ENCODE data around the gene NBAS.

DNA sequence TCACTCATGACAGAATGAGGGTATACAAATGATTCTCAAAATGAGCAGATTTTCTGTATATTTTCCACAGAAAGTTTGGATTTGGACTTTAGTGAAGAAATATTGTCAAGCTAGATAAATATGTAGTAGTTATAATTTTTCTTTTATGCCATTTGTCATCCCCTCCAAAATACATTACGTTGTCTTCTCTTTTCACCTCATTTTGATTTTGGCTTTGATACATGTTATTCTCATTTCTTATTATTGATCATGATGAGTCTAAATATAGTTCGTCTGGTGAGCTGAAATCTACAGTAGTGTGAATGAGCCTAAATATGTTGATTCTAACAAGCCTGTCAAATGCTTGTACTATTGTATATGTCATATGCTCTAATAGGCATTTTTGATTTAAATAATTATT is 42.8 kb upstream of the NBAS start:
- TF ChIP-seq, protein P1, sequence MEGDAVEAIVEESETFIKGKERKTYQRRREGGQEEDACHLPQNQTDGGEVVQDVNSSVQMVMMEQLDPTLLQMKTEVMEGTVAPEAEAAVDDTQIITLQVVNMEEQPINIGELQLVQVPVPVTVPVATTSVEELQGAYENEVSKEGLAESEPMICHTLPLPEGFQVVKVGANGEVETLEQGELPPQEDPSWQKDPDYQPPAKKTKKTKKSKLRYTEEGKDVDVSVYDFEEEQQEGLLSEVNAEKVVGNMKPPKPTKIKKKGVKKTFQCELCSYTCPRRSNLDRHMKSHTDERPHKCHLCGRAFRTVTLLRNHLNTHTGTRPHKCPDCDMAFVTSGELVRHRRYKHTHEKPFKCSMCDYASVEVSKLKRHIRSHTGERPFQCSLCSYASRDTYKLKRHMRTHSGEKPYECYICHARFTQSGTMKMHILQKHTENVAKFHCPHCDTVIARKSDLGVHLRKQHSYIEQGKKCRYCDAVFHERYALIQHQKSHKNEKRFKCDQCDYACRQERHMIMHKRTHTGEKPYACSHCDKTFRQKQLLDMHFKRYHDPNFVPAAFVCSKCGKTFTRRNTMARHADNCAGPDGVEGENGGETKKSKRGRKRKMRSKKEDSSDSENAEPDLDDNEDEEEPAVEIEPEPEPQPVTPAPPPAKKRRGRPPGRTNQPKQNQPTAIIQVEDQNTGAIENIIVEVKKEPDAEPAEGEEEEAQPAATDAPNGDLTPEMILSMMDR (IDR thresholded peaks at IDR 0.05; ENCODE audit: low read length): no peak
- TF ChIP-seq EZH2 (IDR thresholded peaks at IDR 0.05; ENCODE audit: borderline replicate concordance, low read length): no peak

Data from OCI-LY1 (cell line).